ENCODE measurements around the gene NBPF3.
A peak's percentile ranks its signal among the peaks of the same experiment; 100 is the strongest.

The NBPF3 gene

DNA sequence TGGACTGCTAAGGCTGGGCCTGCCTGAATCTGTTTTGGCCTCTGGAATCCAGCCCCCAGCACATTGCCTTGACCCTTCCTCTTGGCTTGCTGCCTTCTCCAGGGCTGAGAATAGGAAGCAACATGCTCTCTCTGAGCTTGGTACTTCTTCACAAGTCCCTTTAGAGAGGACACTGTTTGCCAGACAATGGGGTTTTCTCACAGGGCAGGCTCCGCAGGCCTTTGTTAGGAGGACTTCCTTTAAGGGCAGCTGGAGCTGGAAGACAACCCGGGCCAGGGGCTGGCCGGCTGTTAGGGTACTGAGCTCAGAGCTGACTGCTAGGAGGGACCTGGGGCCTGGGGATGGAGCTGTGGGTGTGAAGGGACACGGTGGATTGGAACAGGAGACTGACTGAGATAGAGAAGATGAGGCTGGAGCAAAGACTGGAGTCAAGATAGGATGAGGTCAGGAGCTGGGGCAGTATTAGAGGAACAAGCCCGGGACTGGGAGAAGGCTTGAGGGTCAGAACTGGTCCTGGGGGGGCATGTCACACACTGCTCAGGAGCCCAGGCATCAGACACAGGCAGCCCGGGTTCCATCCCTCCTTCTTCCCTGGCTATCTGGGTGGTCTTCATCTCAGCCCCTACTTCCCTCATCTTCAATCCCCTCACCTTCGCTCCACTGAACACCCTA, 63.9 kb downstream of the NBPF3 start:
- Histone ChIP-seq H3K4me1 (peaks cover 0 to 4% (median 4%) of the 10 kb centered on the region in 4 donors), H3K4me3 (no peak overlapping the region), H3K36me3 (no peaks in the 10 kb centered on the region), H3K9me3 (no peaks in the 10 kb centered on the region), H3K27me3 (peaks cover 0 to 43% of the 10 kb centered on the region in 2 donors), H3K27ac (no peak overlapping the region)
- DNase-seq: peak in 1 of 2 donors; percentile 27
- TF ChIP-seq CTCF (IDR thresholded peaks at IDR 0.05): no peak
- intact Hi-C loops (cut with DNase I; ENCODE audit: low total_unique reads): no loop called here

- Histone ChIP-seq H3K27ac (no peak overlapping the region), H3K36me3 (no peaks in the 10 kb centered on the region), H3K4me3 (no peak overlapping the region), H3K27me3 (peaks cover 0 to 67% of the 10 kb centered on the region in 2 donors), H3K4me1 (peaks cover 0 to 31% (median 13%) of the 10 kb centered on the region in 4 donors), H3K9me3 (no peaks in the 10 kb centered on the region)
- DNase-seq: peak in 1 of 2 donors; percentile 51
- intact Hi-C loops (cut with DNase I; ENCODE audit: low total_unique reads): no loop called here
- TF ChIP-seq CTCF (IDR thresholded peaks at IDR 0.05): no peak
Measured at GRCh38 chr1:21506804-21507203, 66.9 kb downstream of the NBPF3 start.

- intact Hi-C loops (cut with DNase I; ENCODE audit: low total_unique reads): no loop called here
- DNase-seq: peak in 1 of 2 donors; percentile 11
- no peak for TF ChIP-seq CTCF (IDR thresholded peaks at IDR 0.05)
- no peak overlapping the region for H3K4me3 ChIP-seq
- peaks cover 0 to 32% (median 16%) of the 10 kb centered on the region in 4 donors for H3K4me1 ChIP-seq
- no peak overlapping the region for H3K27ac ChIP-seq
- no peaks in the 10 kb centered on the region for H3K9me3 ChIP-seq
- no peaks in the 10 kb centered on the region for H3K36me3 ChIP-seq
- peaks cover 0 to 67% of the 10 kb centered on the region in 2 donors for H3K27me3 ChIP-seq
Measured at GRCh38 chr1:21507511-21508270, 67.8 kb downstream of the NBPF3 start.

DNA sequence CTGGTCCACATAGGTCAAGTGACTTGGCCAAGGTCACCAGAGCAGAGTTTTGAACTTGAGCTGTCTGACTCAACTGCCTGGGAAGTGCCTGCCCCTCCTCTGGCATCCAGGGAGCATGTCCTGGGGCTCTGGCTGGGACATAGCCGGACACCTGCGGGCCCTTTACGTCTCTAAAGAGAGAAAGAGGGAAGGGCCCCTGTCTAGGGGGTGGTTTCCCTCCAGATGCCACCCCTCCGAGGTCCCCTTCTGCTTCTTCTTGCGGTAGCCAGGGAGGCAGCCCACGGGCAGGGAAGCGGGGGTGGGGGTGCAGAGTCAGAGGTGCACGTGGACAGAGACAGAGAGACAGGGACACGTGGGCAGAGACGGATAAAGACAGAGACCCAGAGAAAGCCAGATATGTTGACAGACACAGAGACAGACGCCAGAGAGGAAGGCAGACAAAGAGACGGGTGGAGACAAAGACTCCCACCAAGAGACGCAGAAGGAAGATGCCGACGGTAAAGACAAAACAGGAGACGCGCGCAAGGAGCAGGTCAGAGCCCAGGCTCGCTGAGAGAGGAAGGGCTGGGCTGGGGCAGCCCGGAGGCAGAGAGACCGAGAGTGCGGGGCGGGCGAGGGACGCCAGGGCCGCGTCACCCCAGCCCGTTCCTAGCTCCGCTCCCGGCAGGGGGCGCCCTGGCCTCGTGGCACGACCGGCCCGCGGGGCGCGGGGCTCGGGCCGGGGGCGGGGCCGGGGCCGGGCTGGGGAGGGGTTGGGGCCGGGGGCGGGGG, 68.8 kb downstream of the NBPF3 start:
- intact Hi-C loops (cut with DNase I; ENCODE audit: low total_unique reads): no loop called here
- H3K27me3 ChIP-seq: peaks cover 0 to 63% of the 10 kb centered on the region in 2 donors
- H3K27ac ChIP-seq: no peak overlapping the region
- TF ChIP-seq CTCF (IDR thresholded peaks at IDR 0.05): peak; percentile 36 to 40
- H3K4me3 ChIP-seq: peak overlapping the region; percentile 17 to 31
- H3K4me1 ChIP-seq: peaks cover 0 to 32% (median 16%) of the 10 kb centered on the region in 4 donors
- DNase-seq: peak in 1 of 2 donors; percentile 32
- H3K36me3 ChIP-seq: no peaks in the 10 kb centered on the region
- H3K9me3 ChIP-seq: no peaks in the 10 kb centered on the region

DNA sequence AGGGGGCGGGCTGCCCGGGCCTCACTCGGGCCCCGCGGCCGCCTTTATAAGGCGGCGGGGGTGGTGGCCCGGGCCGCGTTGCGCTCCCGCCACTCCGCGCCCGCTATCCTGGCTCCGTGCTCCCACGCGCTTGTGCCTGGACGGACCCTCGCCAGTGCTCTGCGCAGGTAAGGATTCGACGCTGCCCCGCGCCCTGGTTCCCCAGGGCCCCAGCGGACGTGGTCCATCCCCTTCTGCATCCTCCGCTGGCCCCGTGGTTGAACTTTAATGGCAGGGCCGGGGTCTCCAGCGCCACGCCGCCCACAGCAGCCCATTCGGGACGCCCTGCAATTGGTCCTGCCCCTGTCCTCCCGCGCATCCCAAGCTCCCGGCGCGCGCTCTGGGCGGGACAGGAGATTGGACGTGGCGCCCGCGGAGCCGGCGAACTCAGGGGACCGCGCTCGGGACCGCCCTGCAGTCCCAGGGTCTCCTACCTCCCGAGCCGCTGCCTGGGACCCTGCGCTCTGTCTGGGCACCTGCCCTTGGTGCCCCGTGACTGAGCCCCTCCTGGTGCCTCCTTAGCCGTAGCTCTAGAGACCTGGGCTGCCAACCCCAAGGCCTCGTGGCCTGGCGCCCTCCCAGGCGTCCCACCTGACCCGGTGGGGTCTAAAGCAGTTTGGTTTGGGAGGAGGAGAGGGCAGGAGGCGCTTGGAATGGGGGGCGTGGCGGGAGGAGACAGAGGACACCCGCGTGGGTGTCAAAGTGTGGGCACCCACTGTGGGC, 69.6 kb downstream of the NBPF3 start, which contains the start of gene ALPL:
ALPL (plus strand) TSS at position 73 of the 762 bp plus-strand sequence. CDS start 44,659 bp downstream, outside the sequence.
- H3K4me3 ChIP-seq: peak within 1 kb of the TSS; percentile 17 to 31
- intact Hi-C loops (cut with DNase I; ENCODE audit: low total_unique reads): no loop called here
- no peak for DNase-seq

More for the DNA sequence above, 69.6 kb downstream of the NBPF3 start, which contains the start of gene ALPL:
- no peak for TF ChIP-seq CTCF (IDR thresholded peaks at IDR 0.05)
- no peaks in the 10 kb centered on the region for H3K9me3 ChIP-seq
- no peak within 1 kb of the TSS for H3K27ac ChIP-seq
- peaks cover 0 to 32% (median 16%) of the 10 kb centered on the region in 4 donors for H3K4me1 ChIP-seq
- H3K36me3 ChIP-seq: no peaks in the 10 kb centered on the region
- H3K27me3 ChIP-seq: peaks cover 0 to 55% of the 10 kb centered on the region in 2 donors

Data from tibial artery (tissue), 4 donors.